Lower lobe of right lung (tissue), 2 donors: ENCODE data around the gene FDX1. TPM values are rescaled to one million over a fixed set of nuclear protein-coding genes. Genes with fewer than 3 reads are reported as not detected.

Experiments
- ATAC-seq, 2 donors: fragments of 200-7000 bp; cut with Tn5 transposase; one replicate each; pipeline ENCODE4 v1.9.1; 2020 to 2022; ENCODE audit warnings: mild to moderate bottlenecking in 2 of 2, moderate library complexity in 2 of 2
- DNase-seq: peaks from one replicate; pipeline ENCODE4 v3.0.0-alpha.2; 2020
- H3K27ac ChIP-seq: fragments of 200-600 bp; one replicate; pipeline ENCODE4 v1.8.0; 2022
- H3K27me3 ChIP-seq: fragments of 200-600 bp; one replicate; pipeline ENCODE4 v1.8.0; 2022; ENCODE audit warnings: low read depth
- H3K36me3 ChIP-seq: fragments of 200-600 bp; one replicate; pipeline ENCODE4 v1.8.0; 2022; ENCODE audit warnings: mild to moderate bottlenecking
- H3K4me1 ChIP-seq: fragments of 200-600 bp; one replicate; pipeline ENCODE4 v1.8.0; 2022
- H3K4me3 ChIP-seq: fragments of 200-600 bp; one replicate; pipeline ENCODE4 v1.8.0; 2022; ENCODE audit warnings: mild to moderate bottlenecking
- H3K9me3 ChIP-seq: fragments of 200-600 bp; one replicate; pipeline ENCODE4 v1.8.0; 2022
- CTCF ChIP-seq: fragments of 200-600 bp; IDR thresholded peaks from one replicate; pipeline ENCODE4 v1.8.0; 2022; ENCODE audit warnings: antibody characterized with exemption, mild to moderate bottlenecking
- intact Hi-C: fragments of 100-400 bp; cut with DNase I; formaldehyde crosslinking; loops from one replicate; pipeline ENCODE4 v1.11.0; 2022
- total RNA-seq: library from RNA; stranded (reverse); fragmentation: NEBNext Ultra II Directional; extraction: Animal tissue kit (Norgen Biotek cat#: 25700); gene quantifications from one replicate; pipeline ENCODE4 v1.2.1, GENCODE V29; 2021
- donor health status: DM: no; HTN: yes; CAD: no; lungs with severe emphysema.

Gene FDX1
- total RNA-seq, 1 donor from 2014 or later: 19.5 TPM

- Histone ChIP-seq H3K27ac (no peak overlapping the region), H3K4me3 (no peak overlapping the region), H3K4me1 (no peaks in the 10 kb centered on the region), H3K27me3 (no peaks in the 10 kb centered on the region), H3K9me3 (no peaks in the 10 kb centered on the region), H3K36me3 (peaks cover 10% of the 10 kb centered on the region)
- intact Hi-C loops: no loop called here
- ATAC-seq: no peak
- DNase-seq: no peak
- no peak for TF ChIP-seq CTCF
Observed at GRCh38 chr11:110453684-110454354, 24.1 kb downstream of the FDX1 start.

- ATAC-seq (no peak), DNase-seq (no peak)
- Histone ChIP-seq H3K4me3 (no peak overlapping the region), H3K27ac (no peak overlapping the region), H3K27me3 (no peaks in the 10 kb centered on the region), H3K9me3 (no peaks in the 10 kb centered on the region), H3K36me3 (peaks cover 18% of the 10 kb centered on the region), H3K4me1 (no peaks in the 10 kb centered on the region)
- intact Hi-C loops: no loop called here
- TF ChIP-seq CTCF: no peak
Observed at GRCh38 chr11:110454609-110455008, 24.9 kb downstream of the FDX1 start.

GRCh38 chr11:110455718-110456117 lies 26.0 kb downstream of the FDX1 start:
- peaks cover 29% of the 10 kb centered on the region for H3K36me3 ChIP-seq
- DNase-seq (no peak), ATAC-seq (no peak)
- no peaks in the 10 kb centered on the region for H3K27me3 ChIP-seq
- H3K27ac ChIP-seq: no peak overlapping the region
- TF ChIP-seq CTCF: no peak
- no peaks in the 10 kb centered on the region for H3K4me1 ChIP-seq
- intact Hi-C loops: no loop called here
- H3K9me3 ChIP-seq: no peaks in the 10 kb centered on the region
- H3K4me3 ChIP-seq: no peak overlapping the region

- TF ChIP-seq CTCF: peak; percentile 54
- Histone ChIP-seq H3K4me3 (no peak overlapping the region), H3K9me3 (no peaks in the 10 kb centered on the region), H3K27me3 (no peaks in the 10 kb centered on the region), H3K36me3 (peaks cover 40% of the 10 kb centered on the region), H3K4me1 (no peaks in the 10 kb centered on the region), H3K27ac (no peak overlapping the region)
- DNase-seq (peak; percentile 61), ATAC-seq (peak; percentile 76 to 79)
- intact Hi-C loops: no loop called here
Observed at GRCh38 chr11:110463153-110463552, 33.4 kb downstream of the FDX1 start.

- ATAC-seq: no peak
- no peak for DNase-seq
- Histone ChIP-seq H3K27ac (no peak overlapping the region), H3K27me3 (no peaks in the 10 kb centered on the region), H3K4me3 (no peak overlapping the region), H3K4me1 (no peaks in the 10 kb centered on the region), H3K9me3 (no peaks in the 10 kb centered on the region), H3K36me3 (peaks cover 20% of the 10 kb centered on the region)
- intact Hi-C loops: no loop called here
- no peak for TF ChIP-seq CTCF
Observed at GRCh38 chr11:110465231-110465630, 35.5 kb downstream of the FDX1 start.
